ENCODE measurements around the gene CCIN.

GRCh38 chr9:36169166-36169565 is at the start of gene CCIN:
- TF ChIP-seq FOXJ3 (CRISPR knock-in tag; IDR thresholded peaks at IDR 0.05) (no peak), CTCF (IDR thresholded peaks at IDR 0.05) (no peak), POLR2AphosphoS5 (IDR thresholded peaks at IDR 0.05; ENCODE audit: low read depth, low read length) (no peak), MAX (IDR thresholded peaks at IDR 0.05; ENCODE audit: low read depth) (no peak), EP300 (IDR thresholded peaks at IDR 0.05; ENCODE audit: borderline replicate concordance in 1 of 2, low read depth in 1 of 2, low read length in 1 of 2) (no peak), USF1 (IDR thresholded peaks at IDR 0.05; ENCODE audit: borderline replicate concordance, low read depth) (no peak), TAF1 (IDR thresholded peaks at IDR 0.05; ENCODE audit: borderline replicate concordance, low read depth, low read length) (no peak), TCF12 (IDR thresholded peaks at IDR 0.05) (no peak), EZH2phosphoT487 (IDR thresholded peaks at IDR 0.05; ENCODE audit: borderline replicate concordance, low read depth) (no peak), SIN3A (IDR thresholded peaks at IDR 0.05; ENCODE audit: borderline replicate concordance, low read depth, low read length) (no peak), REST (IDR thresholded peaks at IDR 0.05; ENCODE audit: low read depth, low read length) (no peak), YY1 (IDR thresholded peaks at IDR 0.05; ENCODE audit: low read depth) (no peak), PBX3 (IDR thresholded peaks at IDR 0.05) (no peak), MEF2A (IDR thresholded peaks at IDR 0.05; ENCODE audit: borderline replicate concordance, low read depth) (no peak)

Measured in SK-N-SH (cell line).